Epidermal melanocyte (primary cell): ENCODE measurements around the gene FAM81B.

Experiments
- DNase-seq: peaks from one replicate; pipeline ENCODE4 v3.0.0; 2011; ENCODE audit warnings: low spot score; ENCODE audit not compliant: insufficient read length

The FAM81B gene

GRCh38 chr5:95460665-95461064 is 69.5 kb downstream of the FAM81B start:
- no peak for DNase-seq

GRCh38 chr5:95471487-95471886 is 80.3 kb downstream of the FAM81B start:
- DNase-seq: no peak

- no peak for DNase-seq
Measured at GRCh38 chr5:95471942-95472341, 80.8 kb downstream of the FAM81B start.

- no peak for DNase-seq
Measured at GRCh38 chr5:95484421-95484820, 93.3 kb downstream of the FAM81B start.

GRCh38 chr5:95486191-95486590 is 95.0 kb downstream of the FAM81B start:
- DNase-seq: no peak

- no peak for DNase-seq
Measured at GRCh38 chr5:95487880-95488279, 96.7 kb downstream of the FAM81B start.
